GM12801 (cell line): Measurements from ENCODE around the gene SLC8A1.

Experiments used
- CTCF ChIP-seq: IDR thresholded peaks from one replicate; pipeline ENCODE4 v1.5.1; 2011; ENCODE audit warnings: control low read depth; ENCODE audit not compliant: insufficient read length; ENCODE audit errors: extremely low read depth

The SLC8A1 gene

GRCh38 chr2:40451918-40452605, at the start of gene SLC8A1:
TSS of gene SLC8A1 (minus strand) at chr2:40452090.
- no peak for TF ChIP-seq CTCF

GRCh38 chr2:40499437-40499836, 47.5 kb upstream of the SLC8A1 start:
- TF ChIP-seq CTCF, result no peak

- TF ChIP-seq CTCF, result no peak
Observed at GRCh38 chr2:40497251-40497859, 45.5 kb upstream of the SLC8A1 start.

- no peak for TF ChIP-seq CTCF
Observed at GRCh38 chr2:40489678-40489960, 37.7 kb upstream of the SLC8A1 start.

- no peak for TF ChIP-seq CTCF
Observed at GRCh38 chr2:40488927-40489677, 37.2 kb upstream of the SLC8A1 start.

- TF ChIP-seq CTCF, result no peak
Observed at GRCh38 chr2:40488101-40488601, 36.3 kb upstream of the SLC8A1 start.

GRCh38 chr2:40487602-40488001, 35.7 kb upstream of the SLC8A1 start:
- no peak for TF ChIP-seq CTCF
